Measurements from ENCODE around the gene EDN2. TPM values are rescaled to one million over a fixed set of nuclear protein-coding genes. Genes with fewer than 3 reads are reported as not detected.

The EDN2 gene
- total RNA-seq, 2 experiments from 2014 or later = not detected

- H3K4me3 Mint-ChIP-seq = no peak overlapping the region
- peaks cover 4% of the 10 kb centered on the region for H3K4me1 Mint-ChIP-seq (ENCODE audit: low read depth)
- Histone ChIP-seq H3K27me3 (ENCODE audit: control insufficient read depth in 1 of 2, insufficient read depth in 2 of 2, low read length in 2 of 2) (peaks cover 10 to 21% of the 10 kb centered on the region in 2 experiments), H3K27ac (ENCODE audit: low read depth in 1 of 2, low read length in 2 of 2) (no peak overlapping the region), H3K9me3 (ENCODE audit: control insufficient read depth in 1 of 2, insufficient read depth in 1 of 2, low read length in 2 of 2) (peaks cover 0 to 7% of the 10 kb centered on the region in 2 experiments), H3K4me3 (ENCODE audit: low read length) (no peak overlapping the region), H3K36me3 (ENCODE audit: insufficient read depth, low read length) (no peaks in the 10 kb centered on the region), H3K4me1 (ENCODE audit: insufficient read depth, low read length) (peaks cover 14% of the 10 kb centered on the region)
- no peaks in the 10 kb centered on the region for H3K36me3 Mint-ChIP-seq (ENCODE audit: low read depth)
- TF ChIP-seq CTCF (IDR thresholded peaks at IDR 0.05) = no peak
- no peaks in the 10 kb centered on the region for H3K9me3 Mint-ChIP-seq
- ATAC-seq (ENCODE audit: poor library complexity) = no peak
- no peak overlapping the region for H3K27ac Mint-ChIP-seq
- no peak for DNase-seq
- peaks cover 28% of the 10 kb centered on the region for H3K27me3 Mint-ChIP-seq
- POLR2A ChIA-PET = no interaction called here
- intact Hi-C loops (cut with DNase I, micrococcal nuclease) = no loop called here
- CTCF ChIA-PET = interaction anchor here (0.8 kb wide), 1 partner anchor 9 kb away, joined by 3 read pairs; no protein-coding TSS in a partner anchor
Measured at GRCh38 chr1:41493117-41493536, 8.6 kb upstream of the EDN2 start.

GRCh38 chr1:41492341-41492848 lies 7.9 kb upstream of the EDN2 start:
- H3K9me3 Mint-ChIP-seq = no peaks in the 10 kb centered on the region
- ChIA-PET POLR2A (no interaction called here), CTCF (interaction anchor here (0.8 kb wide), 1 partner anchor 9 kb away, joined by 3 read pairs; no protein-coding TSS in a partner anchor)
- H3K4me3 ChIP-seq (ENCODE audit: low read length) = no peak overlapping the region
- intact Hi-C loops (cut with DNase I, micrococcal nuclease) = no loop called here
- H3K4me1 ChIP-seq (ENCODE audit: insufficient read depth, low read length) = peaks cover 14% of the 10 kb centered on the region
- peaks cover 0 to 7% of the 10 kb centered on the region in 2 experiments for H3K9me3 ChIP-seq (ENCODE audit: control insufficient read depth in 1 of 2, insufficient read depth in 1 of 2, low read length in 2 of 2)
- DNase-seq (peak in 4 of 14 experiments; percentile 14 to 49 (median 32)), ATAC-seq (ENCODE audit: poor library complexity) (no peak)
- no peak overlapping the region for H3K27ac ChIP-seq (ENCODE audit: low read depth in 1 of 2, low read length in 2 of 2)
- H3K4me3 Mint-ChIP-seq = no peak overlapping the region
- H3K4me1 Mint-ChIP-seq (ENCODE audit: low read depth) = peaks cover 4% of the 10 kb centered on the region
- peaks cover 10 to 21% of the 10 kb centered on the region in 2 experiments for H3K27me3 ChIP-seq (ENCODE audit: control insufficient read depth in 1 of 2, insufficient read depth in 2 of 2, low read length in 2 of 2)
- no peaks in the 10 kb centered on the region for H3K36me3 ChIP-seq (ENCODE audit: insufficient read depth, low read length)
- no peak overlapping the region for H3K27ac Mint-ChIP-seq
- H3K36me3 Mint-ChIP-seq (ENCODE audit: low read depth) = no peaks in the 10 kb centered on the region
- peaks cover 26% of the 10 kb centered on the region for H3K27me3 Mint-ChIP-seq
- no peak for TF ChIP-seq CTCF (IDR thresholded peaks at IDR 0.05)

- Histone ChIP-seq H3K4me1 (ENCODE audit: insufficient read depth, low read length) (peaks cover 6% of the 10 kb centered on the region), H3K36me3 (ENCODE audit: insufficient read depth, low read length) (no peaks in the 10 kb centered on the region), H3K4me3 (ENCODE audit: low read length) (no peak overlapping the region), H3K9me3 (ENCODE audit: control insufficient read depth in 1 of 2, insufficient read depth in 1 of 2, low read length in 2 of 2) (peaks cover 0 to 3% of the 10 kb centered on the region in 2 experiments), H3K27ac (ENCODE audit: low read depth in 1 of 2, low read length in 2 of 2) (no peak overlapping the region), H3K27me3 (ENCODE audit: control insufficient read depth in 1 of 2, insufficient read depth in 2 of 2, low read length in 2 of 2) (peaks cover 14 to 19% of the 10 kb centered on the region in 2 experiments)
- Mint-ChIP-seq H3K4me3 (no peak overlapping the region), H3K36me3 (ENCODE audit: low read depth) (no peaks in the 10 kb centered on the region), H3K4me1 (ENCODE audit: low read depth) (peaks cover 4% of the 10 kb centered on the region), H3K27ac (no peak overlapping the region), H3K9me3 (no peaks in the 10 kb centered on the region), H3K27me3 (peaks cover 39% of the 10 kb centered on the region)
- CTCF ChIA-PET = no interaction called here
- no peak for ATAC-seq (ENCODE audit: poor library complexity)
- DNase-seq = no peak
- intact Hi-C loops (cut with DNase I, micrococcal nuclease) = no loop called here
- POLR2A ChIA-PET = no interaction called here
- no peak for TF ChIP-seq CTCF (IDR thresholded peaks at IDR 0.05)
Measured at GRCh38 chr1:41490911-41491310, 6.4 kb upstream of the EDN2 start.

All from CD4-positive, alpha-beta T cell (primary cell).